Suprapubic skin (tissue), 4 donors: ENCODE data around the gene PLCE1.

Experiments
- EP300 ChIP-seq: sonication (generic); formaldehyde crosslinking; IDR thresholded peaks from one replicate; pipeline ENCODE4 v1.6.1; 2017; ENCODE audit warnings: antibody characterized with exemption
- POLR2A ChIP-seq, 2 donors: fragments of 450-650 bp; IDR thresholded peaks; one replicate each; pipeline ENCODE4 v1.6.1; 2017; ENCODE audit warnings: antibody characterized with exemption in 2 of 2, mild to moderate bottlenecking in 2 of 2, moderate library complexity in 2 of 2
- POLR2AphosphoS5 ChIP-seq, 3 donors: sonication (generic); formaldehyde crosslinking; IDR thresholded peaks; one replicate each; pipeline ENCODE4 v1.6.1; 2017; ENCODE audit warnings: antibody characterized with exemption in 3 of 3
- TF ChIP-seq, protein P1 (sequence below), 2 donors: fragments of 200-600 bp in 1 of 2; fragments of 450-650 bp in 1 of 2; sonication (generic) in 1 of 2; IDR thresholded peaks; one replicate each; pipeline ENCODE4 v1.5.1; 2016 to 2019; ENCODE audit warnings: antibody characterized with exemption in 2 of 2, mild to moderate bottlenecking in 1 of 2, moderate library complexity in 1 of 2

DNA sequence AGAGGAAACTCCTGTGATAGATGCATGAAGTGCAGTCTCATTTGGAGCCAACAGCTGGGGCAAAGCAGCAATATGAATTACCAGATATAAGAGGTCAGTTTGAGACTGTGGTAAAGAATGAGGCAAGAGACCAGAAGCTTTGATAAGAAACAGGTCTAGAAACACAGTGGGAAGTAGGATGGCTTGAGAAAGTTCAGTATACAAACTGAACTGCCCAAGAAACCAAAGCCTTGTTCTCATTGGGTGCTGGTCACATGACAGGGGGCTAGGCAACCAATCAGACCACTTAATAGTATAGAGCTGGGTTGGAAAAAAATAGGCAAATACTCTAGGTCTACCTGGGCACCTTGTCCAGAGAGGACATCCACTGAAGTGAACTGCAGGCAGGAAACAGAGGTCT is 46.2 kb upstream of the PLCE1 start:
- TF ChIP-seq POLR2AphosphoS5 (IDR thresholded peaks at IDR 0.05) (no peak), POLR2A (IDR thresholded peaks at IDR 0.05) (no peak), EP300 (no peak)
- TF ChIP-seq, protein P1, sequence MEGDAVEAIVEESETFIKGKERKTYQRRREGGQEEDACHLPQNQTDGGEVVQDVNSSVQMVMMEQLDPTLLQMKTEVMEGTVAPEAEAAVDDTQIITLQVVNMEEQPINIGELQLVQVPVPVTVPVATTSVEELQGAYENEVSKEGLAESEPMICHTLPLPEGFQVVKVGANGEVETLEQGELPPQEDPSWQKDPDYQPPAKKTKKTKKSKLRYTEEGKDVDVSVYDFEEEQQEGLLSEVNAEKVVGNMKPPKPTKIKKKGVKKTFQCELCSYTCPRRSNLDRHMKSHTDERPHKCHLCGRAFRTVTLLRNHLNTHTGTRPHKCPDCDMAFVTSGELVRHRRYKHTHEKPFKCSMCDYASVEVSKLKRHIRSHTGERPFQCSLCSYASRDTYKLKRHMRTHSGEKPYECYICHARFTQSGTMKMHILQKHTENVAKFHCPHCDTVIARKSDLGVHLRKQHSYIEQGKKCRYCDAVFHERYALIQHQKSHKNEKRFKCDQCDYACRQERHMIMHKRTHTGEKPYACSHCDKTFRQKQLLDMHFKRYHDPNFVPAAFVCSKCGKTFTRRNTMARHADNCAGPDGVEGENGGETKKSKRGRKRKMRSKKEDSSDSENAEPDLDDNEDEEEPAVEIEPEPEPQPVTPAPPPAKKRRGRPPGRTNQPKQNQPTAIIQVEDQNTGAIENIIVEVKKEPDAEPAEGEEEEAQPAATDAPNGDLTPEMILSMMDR (IDR thresholded peaks at IDR 0.05): no peak
